GM21717 (cell line): Measurements from ENCODE around the gene FADS2.

Source experiments
- ATAC-seq: cut with Tn5 transposase; IDR thresholded peaks from one replicate; pipeline ENCODE4 v1.9.1; 2021; ENCODE audit warnings: mild to moderate bottlenecking, moderate library complexity; ENCODE audit not compliant: unreplicated experiment

FADS2 gene

DNA sequence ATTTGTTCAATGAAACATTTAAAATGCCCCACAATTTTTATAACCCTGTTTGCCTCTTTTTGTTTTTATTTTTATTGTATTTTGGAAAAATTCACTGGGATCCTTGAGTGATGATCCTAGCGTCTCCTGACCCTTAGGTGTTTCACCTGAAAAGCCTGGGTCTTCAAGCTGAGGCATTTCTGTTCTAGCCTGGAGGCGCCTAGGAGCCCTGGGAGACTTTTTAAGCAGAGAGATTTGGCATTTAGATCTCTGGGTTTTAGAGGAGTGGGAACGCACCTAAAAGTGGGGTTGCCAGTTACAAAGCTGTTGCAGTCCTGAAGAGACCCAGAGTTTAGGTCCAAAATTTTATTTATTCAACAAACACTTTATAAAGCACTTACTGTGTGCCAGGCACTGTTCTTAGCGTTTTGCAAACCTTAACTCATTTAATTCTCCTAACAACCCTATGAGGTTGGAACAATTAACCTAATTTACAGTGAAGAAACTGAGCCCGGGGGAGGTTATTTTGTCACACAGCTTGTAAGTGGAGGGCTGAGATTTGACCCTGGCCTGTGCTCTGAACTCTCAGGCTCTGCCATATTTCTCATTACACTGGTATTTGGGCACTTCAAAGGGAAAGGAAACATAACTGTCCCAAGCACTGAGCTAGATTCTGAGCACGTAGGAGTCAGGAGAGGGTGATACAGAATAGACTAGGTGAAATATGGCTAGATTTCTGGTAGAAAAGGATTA is 10.5 kb upstream of the FADS2 start:
- ATAC-seq: no peak

DNA sequence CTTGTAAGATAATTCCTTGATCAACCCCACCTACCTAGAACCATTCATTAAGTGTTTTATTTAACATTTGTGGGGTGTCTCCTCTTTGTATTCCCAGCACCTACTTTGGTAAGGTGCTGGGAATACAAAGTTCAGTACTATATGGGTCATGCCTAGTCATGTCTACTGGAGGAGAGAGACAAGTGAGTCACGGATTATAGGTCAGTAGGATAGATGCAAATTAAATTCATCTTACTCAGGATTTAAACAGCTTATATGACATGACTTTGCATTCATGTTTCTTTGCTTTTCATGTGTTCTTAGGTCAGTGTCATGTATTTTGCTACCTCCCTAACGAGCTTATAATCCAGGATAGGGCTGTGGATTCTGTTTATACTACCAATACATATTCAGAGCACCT is 7.9 kb upstream of the FADS2 start:
- ATAC-seq: no peak

DNA sequence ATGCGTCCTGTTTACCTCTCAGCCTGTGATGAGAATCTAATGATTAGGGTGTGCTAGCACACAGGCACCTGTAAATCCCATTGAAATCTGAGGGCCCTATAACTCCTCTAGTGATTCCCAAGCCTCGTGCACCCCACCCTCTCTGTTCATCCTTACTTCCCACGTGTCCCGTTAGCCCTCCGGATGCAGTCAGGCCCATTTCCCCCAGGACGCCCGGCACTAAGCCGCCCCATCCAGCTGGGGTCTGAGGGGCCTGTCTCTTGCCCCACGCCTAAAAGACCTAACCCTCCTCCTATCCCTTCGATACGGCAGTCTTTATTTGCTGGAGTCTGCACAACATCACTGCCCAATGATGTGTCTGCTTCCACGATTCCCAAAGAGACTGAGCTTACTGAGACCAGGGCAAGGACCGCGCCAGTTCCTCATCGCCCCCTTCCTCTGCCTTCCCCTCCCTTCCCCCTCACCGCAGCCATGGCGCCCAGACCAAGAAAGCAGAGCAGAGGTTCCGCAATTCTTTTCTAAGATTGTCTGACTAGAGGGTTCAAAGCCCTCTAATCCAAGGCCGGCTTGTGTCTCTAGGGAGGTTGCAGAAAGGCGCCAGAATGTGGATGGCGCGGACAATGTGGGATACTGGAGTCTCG is 1.1 kb upstream of the FADS2 start:
- no peak for ATAC-seq

DNA sequence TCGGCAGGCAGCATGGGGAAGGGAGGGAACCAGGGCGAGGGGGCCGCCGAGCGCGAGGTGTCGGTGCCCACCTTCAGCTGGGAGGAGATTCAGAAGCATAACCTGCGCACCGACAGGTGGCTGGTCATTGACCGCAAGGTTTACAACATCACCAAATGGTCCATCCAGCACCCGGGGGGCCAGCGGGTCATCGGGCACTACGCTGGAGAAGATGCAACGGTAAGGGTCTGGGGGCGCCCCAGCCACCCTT is 204 bp downstream of the FADS2 start:
- no peak for ATAC-seq

DNA sequence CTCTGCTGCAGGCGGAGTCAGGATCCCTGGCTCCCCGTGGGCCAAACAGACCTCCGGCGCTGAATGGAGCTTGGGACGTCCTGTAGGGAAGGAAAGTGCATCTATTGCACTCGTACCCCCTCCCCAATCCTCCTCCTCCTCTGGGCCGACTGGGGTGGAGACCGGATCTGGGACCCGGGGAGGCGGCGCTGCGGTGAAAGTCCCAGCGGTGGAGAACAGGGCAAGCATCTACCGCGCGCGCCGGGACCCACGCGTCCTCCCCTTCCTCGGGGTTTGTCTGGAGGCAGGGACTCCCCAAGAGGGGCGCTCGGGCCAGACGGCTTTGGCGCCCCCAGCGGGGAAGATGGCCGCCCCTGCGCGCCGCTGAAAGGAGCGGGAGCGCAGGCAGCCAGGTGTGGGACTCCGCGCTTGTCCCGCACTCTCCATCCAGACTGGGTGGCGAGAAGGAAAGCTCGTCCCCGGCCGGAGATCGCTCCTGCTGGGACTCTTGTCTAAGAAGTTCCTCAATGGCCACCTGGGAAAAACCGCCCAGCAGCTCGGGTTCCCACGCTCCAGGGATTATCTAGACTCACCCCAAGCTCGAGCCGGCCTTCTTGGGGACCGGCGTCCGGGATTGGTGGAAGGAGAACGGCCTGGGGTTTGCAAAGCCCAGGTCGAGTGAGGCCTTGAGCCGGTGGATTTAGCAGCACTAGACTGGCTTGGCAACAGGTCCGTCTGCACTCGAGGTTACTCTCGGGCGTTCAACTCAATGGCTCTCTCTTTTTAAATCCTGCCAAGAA is 718 bp downstream of the FADS2 start:
- ATAC-seq: peak; percentile 24

DNA sequence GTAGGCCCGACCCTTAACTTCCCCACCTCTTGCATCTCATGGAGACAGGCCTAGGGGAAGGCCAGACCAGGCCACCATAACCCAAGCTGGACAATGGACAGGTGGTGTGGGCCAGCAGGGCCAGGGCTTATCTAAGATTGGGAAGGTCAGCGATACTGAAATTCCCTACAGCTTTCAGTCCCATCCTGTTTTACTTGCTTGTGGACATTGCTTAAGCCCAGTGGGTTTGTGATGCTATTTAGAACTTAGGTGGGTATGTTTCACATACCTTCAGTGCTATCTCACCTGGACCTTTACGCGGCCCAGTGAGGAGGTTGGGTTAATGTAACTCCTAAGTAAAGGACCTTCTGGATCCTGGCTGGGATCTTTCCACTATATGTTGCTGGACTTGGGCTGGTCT is 1.7 kb downstream of the FADS2 start:
- ATAC-seq: no peak

DNA sequence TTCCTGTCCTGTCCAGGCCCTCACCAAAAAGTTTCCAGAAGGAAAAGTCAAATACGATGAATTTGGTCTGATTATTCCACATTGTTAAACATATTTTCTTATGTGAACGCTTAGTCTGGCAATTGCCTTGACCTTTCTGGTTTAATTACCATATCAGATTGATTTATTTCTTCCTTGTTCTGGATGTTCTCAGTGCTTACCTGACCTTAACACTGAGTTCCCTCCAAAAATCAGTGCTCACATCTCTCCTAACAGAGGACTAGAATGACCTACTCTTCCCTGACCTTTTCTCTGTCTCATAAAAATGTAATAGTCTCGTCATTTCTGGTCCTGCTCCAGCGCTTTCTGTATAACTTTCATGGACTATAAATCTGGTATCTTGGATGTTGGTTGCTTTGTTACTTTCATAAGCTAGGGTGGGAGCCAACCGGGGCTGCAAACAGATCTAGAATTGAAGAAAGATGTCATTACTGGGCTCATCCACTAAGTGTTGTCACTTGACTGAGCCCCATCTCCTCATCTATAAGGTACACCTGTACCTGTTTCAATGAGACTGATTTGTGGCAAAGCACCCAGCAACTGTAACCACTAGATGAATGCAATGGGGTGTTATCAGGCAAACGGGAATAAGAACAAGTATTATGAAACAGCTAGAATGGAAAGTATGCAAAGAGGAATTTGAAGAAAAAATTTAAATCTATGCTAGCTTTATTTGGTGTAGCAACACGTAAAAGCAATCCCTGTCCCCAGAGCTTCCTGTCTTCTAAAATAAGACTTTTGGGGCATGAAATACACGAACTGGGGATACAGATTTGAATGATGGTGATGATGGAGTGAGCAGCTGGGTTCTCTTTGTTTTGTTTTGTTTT is 2.4 kb downstream of the FADS2 start:
- ATAC-seq: no peak

DNA sequence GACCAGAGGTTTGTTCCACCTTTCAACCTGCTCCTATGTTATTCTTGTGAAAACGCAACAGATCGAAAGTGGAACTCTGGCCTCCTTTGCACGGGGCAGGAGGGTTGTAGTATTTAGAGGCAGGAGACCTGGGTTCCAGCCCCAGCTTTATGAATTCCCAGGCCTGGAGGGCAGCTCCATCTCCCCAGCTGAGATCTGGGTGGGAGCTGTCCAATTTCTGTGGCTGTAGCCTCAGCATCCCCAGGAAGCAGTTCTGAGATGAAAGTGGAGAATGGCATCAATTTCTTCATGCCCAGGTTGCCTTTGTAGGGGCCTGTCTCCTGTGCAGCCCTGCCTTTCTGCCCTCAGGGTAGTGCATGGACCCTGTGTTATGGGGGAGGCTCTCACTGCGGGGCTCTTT is 4.1 kb downstream of the FADS2 start:
- no peak for ATAC-seq

DNA sequence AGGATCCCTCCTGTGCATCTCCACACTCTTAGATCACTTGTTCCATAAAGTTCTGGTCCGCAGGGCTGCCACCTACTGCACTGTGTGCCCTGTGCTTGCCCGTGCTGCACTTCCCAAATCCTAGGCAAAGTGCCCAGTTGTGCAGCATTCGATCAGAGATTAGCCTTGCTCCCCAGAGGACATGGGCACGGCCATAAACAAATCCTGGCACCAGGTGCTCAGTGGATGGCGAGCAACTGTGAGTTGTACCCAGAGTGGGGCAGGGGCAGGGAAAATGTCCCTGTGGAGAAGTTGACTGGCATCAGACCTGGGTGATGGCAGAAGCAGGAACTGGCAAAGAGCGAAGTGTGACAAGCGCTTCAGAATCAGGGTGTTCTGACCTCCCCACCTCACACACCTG is 4.7 kb downstream of the FADS2 start:
- no peak for ATAC-seq

DNA sequence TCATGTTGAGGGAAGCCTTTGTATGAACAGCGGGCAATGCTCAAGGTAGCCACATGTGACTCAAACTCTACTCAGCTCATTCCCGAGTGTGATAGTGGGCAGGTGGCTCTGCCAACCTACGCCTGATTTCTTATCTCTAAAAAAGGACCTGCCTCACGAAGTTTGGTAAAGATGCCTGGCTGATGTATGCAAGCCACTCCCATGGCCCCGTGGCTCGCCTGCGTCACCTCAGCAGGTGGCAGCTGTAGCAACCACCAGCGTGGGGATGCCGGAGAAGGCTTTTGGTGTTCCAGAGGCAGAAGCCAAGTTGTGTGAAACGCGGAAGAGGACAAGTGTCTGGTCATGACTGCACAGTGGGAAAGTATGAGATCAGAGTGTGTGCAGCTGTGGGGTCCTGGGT is 5.4 kb downstream of the FADS2 start:
- no peak for ATAC-seq

DNA sequence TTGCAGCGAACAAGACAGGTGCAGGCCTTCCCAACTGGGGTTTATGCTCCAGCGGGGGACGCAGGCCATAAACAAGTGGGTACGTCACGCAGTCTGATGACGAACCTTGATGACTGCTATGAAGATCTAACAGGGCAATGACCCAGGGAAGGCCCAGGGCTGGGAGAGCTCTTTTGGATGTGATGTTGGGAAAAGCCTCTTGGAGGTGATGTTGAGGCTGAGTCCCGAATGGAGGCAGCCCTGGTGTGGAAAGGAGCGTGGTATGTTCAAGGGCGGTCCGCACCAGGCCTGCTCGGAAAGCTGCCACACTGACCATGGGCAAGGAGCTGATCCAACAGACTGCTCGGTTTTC is 5.8 kb downstream of the FADS2 start:
- no peak for ATAC-seq

DNA sequence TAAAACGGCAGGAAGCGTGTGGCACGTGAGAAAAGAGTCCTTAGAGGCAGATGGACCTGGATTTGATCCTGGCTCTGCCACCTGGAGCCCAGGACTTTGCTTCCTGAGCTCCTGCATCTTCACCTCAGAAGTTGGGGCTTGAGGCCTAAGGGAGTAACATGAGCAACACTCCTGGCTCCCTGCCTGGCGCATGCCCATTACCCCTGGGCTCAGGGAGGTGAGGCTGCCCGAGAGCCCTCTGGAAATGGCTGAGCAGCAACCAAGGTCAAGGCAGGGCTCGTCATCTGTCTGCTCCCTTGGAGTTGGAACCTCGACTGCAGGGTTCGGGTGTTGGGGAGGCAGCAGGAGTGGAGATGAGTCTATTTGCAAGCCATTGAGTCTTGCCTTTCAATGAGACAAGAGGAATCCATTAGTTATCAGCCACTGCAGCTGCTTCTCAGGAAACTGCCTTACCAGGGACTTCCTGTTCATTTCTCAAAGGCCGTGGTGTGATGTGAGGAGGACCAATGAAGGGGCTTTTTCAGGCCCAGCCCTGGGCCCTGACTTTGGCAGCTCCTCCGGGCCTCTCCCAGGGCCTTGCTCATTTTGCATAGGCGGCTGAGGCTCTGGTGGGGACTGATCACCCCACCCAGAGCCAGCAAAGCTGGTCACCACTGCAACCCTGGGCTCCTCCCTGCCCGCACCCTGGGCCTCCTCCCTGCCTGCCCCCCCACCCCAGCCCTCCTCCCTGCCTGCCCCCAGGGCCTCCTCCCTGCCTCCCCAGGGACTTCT is 6.4 kb downstream of the FADS2 start:
- ATAC-seq: peak; percentile 91

DNA sequence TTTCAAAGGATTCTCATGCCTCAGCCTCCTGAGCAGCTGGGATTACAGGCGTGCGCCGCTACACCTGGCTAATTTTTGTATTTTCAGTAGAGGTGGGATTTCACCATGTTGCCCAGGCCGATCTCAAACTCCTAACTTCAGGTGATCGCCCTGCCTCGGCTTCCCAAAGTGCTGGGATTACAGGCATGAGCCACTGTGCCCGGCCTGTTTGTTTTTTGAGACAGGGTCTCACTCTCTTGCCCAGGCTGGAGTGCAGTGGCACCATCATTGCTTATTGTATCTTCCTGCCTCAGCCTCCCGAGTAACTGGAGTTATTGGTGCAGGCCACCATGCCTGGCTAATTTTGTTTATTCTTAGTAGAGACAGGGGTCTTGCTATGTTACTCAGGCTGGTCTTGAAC is 8.1 kb downstream of the FADS2 start:
- ATAC-seq: no peak

DNA sequence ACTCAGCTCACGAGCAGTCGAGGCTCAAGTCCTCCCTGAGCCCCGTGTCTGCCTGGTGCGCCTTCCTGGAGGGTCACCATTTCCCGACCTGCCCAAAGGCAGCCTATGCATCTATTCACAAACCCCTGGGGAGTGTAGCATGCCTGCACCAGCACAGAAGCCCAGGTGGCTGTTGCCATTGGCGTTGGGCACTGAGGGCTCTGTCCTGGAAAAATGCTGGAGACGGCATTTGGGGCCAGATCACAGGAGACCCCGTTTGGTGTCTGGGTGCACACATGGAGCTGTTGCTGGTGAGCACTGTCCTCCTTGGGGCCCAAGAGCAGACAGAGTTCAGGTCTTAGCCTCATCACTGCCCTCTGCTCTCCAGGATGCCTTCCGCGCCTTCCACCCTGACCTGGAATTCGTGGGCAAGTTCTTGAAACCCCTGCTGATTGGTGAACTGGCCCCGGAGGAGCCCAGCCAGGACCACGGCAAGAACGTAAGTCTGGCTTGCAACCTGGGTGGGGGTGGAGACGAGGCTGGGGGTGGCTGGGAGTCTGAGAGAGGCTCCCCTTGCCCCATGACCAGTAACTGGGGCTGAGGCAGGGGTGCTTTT is 9.4 kb downstream of the FADS2 start:
- ATAC-seq: no peak

DNA sequence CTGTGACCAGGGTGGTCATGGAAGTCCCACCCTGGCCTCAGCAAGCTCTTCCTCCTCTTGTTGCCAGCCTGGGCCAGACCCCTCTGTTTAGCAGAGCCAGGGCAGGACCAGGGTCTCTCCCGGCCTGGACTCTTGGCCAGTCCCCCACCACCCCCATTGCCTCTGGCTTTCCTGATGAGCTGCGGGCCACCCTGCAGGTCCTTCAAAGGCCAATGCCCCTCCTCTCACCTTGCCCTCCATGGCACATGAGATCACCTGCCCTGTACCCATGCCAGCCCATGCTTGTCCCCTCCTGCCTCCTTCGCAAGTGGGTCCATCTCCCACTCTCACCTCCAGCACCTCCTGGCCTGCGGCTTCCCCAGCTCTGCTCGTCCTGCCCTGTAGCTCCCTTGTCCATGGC is 10.4 kb downstream of the FADS2 start:
- ATAC-seq: no peak

DNA sequence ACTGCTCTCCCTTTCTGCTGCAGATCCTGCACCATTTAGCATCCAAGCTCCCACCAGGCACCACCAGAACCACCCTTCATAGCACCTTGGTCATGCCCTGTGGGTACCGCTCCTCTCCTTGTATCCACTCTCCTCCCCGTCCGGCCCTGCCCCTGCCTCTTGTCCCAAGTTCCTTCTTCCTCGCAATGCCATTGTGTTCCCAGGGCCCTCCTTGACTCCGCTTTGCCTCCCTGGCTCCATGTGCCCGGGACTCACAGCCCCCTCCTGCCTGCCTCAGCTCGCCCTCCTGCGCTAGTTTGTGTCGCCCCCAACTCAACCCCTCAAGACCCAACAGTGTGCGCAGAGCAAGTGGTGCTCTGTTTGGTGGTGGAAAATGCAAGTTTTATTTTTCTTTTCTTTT is 10.8 kb downstream of the FADS2 start:
- no peak for ATAC-seq

DNA sequence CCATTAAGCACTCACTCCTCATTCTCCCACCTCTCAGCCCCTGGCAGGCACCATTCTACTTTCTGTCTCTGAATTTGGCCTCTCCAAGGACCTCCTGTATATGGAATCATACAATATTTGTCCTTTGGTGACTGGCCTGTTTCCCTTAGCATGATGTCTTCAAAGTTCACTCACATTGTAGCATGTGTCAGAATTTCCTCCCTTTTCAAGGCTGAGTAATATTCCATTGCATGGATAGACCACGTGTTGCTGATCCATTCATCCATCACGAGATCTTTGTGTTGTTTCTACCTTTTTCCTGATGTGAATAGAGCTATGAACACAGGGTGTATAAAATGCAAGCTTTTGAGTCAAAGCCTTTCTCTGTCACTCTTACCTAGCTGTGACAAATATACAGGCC is 11.6 kb downstream of the FADS2 start:
- ATAC-seq: no peak

DNA sequence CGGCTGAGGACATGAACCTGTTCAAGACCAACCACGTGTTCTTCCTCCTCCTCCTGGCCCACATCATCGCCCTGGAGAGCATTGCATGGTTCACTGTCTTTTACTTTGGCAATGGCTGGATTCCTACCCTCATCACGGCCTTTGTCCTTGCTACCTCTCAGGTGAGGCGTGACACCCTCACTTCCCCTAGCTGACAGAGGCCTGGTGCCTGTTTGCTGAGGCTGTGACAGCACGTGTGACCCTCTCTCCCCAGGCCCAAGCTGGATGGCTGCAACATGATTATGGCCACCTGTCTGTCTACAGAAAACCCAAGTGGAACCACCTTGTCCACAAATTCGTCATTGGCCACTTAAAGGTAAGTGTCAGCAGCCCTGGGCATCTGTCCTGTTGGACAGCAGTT is 12.3 kb downstream of the FADS2 start:
- ATAC-seq: no peak

DNA sequence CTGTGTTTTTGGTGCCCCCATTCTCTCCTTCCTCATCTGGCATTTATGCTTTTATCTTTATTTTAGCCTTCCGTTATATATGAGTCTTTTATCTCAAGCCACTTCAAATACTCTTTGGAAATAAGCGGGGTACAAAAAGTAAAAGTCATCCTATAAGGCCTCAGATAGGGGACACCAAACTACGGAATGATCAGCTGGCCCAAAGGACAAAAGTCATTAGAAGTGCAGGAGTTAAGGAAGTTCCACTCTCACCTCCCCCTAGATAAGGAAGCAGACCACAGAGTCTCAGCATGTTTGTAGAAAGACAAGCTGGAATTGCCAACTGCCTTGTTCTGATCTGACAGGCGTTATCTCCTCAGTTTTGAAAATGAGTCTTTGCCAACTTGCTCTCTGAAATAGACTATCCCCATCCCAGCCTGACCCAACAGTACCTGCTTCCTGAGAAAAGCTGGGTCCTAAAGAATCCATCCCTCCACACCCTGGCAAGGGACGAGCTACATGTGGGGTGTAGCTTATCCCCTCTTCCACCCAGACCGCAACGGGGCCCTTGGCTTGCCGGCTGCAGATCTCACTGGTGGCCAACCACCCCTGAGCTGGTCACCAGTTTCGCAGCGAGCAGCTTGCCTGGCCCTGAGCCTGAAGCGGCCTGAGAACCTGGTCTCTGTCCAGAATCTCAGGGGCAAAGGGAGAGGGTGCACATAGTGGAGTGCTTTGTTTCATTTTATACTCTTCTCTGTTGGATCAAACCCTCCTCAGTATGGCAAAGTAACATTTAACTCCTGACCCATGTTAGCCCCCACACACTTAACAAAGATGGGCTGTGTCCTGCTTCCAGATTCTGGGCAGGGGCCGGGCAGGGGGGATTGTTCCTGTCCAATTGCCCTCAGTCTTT is 13.8 kb downstream of the FADS2 start:
- no peak for ATAC-seq

DNA sequence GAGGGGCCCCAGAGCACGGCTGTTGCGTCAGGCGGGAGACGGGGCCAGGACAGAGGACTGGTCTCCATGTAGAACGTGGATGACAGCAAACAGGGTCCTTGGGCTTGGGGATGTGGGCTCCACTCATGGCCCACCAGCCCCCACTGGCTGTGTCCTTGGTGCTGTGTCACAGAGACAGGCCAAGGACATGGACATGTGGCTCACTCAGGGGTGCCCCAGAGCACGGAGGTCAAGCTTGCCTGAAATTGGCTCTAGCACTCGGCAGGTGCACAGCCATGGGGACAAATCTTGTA is 14.4 kb downstream of the FADS2 start:
- no peak for ATAC-seq
